Measurements from ENCODE around the gene UNC5A.

DNA sequence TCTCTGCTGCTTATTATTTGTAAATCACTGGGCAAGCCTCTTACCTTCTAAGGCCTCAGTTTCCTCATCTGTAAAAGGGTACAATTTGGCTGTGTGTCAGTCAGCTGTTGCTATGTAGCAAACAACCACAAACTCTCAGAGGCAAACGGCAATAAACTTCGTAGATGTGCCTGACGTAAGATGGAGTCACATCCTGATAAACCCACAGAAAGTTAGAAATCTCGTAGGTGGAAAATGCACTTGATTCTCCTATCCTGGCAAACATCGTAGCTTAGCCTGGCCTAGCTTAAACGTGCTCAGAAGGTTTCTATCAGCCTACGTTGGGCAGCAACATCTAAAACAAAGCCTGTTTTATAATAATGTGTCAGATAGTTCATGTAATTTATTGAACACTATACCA is 35.0 kb upstream of the UNC5A start:
- TF ChIP-seq, protein P1, sequence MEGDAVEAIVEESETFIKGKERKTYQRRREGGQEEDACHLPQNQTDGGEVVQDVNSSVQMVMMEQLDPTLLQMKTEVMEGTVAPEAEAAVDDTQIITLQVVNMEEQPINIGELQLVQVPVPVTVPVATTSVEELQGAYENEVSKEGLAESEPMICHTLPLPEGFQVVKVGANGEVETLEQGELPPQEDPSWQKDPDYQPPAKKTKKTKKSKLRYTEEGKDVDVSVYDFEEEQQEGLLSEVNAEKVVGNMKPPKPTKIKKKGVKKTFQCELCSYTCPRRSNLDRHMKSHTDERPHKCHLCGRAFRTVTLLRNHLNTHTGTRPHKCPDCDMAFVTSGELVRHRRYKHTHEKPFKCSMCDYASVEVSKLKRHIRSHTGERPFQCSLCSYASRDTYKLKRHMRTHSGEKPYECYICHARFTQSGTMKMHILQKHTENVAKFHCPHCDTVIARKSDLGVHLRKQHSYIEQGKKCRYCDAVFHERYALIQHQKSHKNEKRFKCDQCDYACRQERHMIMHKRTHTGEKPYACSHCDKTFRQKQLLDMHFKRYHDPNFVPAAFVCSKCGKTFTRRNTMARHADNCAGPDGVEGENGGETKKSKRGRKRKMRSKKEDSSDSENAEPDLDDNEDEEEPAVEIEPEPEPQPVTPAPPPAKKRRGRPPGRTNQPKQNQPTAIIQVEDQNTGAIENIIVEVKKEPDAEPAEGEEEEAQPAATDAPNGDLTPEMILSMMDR (conservative IDR thresholded peaks at IDR 0.05): no peak
- TF ChIP-seq ZFX (IDR thresholded peaks at IDR 0.05): no peak

Measured in C4-2B (cell line).